ENCODE data around the gene TMEM125. TPM values are rescaled to one million over a fixed set of nuclear protein-coding genes. Genes with fewer than 3 reads are reported as not detected.

The TMEM125 gene
- total and polyA plus RNA-seq, 11 donors, result 0.11 to 0.68 (median 0.29) TPM; not detected in 5

- H3K36me3 ChIP-seq, result no peaks in the 10 kb centered on the region
- intact Hi-C loops (cut with DNase I), result no loop called here
- ATAC-seq (no peak), DNase-seq (no peak)
- no peaks in the 10 kb centered on the region for H3K27me3 ChIP-seq
- 96 to 100% (median 97%) methylated on average over 5 of the region's 5 CpGs for WGBS, 4 donors
- H3K27ac ChIP-seq, result no peak overlapping the region
- no peak overlapping the region for H3K4me3 ChIP-seq
- peaks cover 0 to 3% (median 0%) of the 10 kb centered on the region in 12 donors for H3K4me1 ChIP-seq
- TF ChIP-seq POLR2A (IDR thresholded peaks at IDR 0.05), result no peak
- TF ChIP-seq, protein P1, sequence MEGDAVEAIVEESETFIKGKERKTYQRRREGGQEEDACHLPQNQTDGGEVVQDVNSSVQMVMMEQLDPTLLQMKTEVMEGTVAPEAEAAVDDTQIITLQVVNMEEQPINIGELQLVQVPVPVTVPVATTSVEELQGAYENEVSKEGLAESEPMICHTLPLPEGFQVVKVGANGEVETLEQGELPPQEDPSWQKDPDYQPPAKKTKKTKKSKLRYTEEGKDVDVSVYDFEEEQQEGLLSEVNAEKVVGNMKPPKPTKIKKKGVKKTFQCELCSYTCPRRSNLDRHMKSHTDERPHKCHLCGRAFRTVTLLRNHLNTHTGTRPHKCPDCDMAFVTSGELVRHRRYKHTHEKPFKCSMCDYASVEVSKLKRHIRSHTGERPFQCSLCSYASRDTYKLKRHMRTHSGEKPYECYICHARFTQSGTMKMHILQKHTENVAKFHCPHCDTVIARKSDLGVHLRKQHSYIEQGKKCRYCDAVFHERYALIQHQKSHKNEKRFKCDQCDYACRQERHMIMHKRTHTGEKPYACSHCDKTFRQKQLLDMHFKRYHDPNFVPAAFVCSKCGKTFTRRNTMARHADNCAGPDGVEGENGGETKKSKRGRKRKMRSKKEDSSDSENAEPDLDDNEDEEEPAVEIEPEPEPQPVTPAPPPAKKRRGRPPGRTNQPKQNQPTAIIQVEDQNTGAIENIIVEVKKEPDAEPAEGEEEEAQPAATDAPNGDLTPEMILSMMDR (IDR thresholded peaks at IDR 0.05), result no peak
- H3K9me3 ChIP-seq, result no peaks in the 10 kb centered on the region
Measured at GRCh38 chr1:43286533-43286932, 16.8 kb downstream of the TMEM125 start.

- no peak for TF ChIP-seq POLR2A (IDR thresholded peaks at IDR 0.05)
- TF ChIP-seq, protein P1 (IDR thresholded peaks at IDR 0.05), result no peak
- H3K27ac ChIP-seq, result no peak overlapping the region
- H3K27me3 ChIP-seq, result no peaks in the 10 kb centered on the region
- H3K36me3 ChIP-seq, result no peaks in the 10 kb centered on the region
- no peaks in the 10 kb centered on the region for H3K9me3 ChIP-seq
- intact Hi-C loops (cut with DNase I), result no loop called here
- DNase-seq (peak in 1 of 5 donors; percentile 12), ATAC-seq (no peak)
- H3K4me1 ChIP-seq, result peaks cover 0 to 7% (median 0%) of the 10 kb centered on the region in 12 donors
- WGBS, 4 donors, result 90 to 93% (median 92%) methylated on average over 9 of the region's 9 CpGs
- no peak overlapping the region for H3K4me3 ChIP-seq
Measured at GRCh38 chr1:43288058-43288784, 18.4 kb downstream of the TMEM125 start.

DNA sequence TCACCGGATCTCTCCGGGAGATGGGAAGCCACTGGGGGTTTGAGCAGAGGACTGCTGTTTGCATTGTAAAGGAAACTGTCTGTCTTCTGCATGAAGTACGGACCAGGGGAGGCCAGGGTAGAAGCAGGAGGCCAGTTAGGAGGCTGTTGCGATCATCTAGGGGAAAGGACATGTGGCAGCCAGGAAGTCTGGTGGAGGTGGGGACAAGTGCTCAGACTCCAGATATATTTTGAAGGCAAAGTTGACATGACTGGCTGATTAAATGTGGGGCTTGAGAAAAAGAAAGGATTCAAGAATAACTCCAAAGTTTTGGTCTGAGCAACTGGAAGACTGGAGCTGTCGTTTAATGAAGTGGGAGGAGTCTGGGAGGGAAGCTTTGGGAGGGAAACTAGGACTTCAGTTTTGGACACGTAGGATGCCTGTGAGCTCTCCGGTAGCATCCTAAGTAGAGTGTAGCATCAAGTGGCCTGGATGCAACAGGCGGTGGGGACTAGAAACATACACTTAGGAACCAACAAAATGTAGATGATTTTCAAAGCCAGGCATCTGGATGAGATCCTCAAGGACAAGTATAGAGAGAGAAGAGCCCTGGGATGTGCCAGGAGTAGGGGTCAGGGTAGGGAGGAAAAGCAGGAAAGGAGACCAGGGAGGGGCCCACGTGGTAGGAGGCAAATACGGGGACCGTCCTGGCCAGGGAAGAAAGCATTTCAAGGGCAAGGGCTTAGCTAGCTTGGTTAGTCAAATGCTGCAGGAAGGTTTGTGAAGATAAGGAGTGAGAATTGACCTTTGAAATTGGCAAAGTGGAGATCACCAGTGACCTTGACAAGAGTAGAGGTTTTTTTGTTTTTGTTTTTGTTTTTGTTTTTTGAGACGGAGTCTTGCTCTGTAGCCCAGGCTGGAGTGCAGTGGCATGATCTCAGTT lies 19.3 kb downstream of the TMEM125 start:
- 63 to 68% (median 67%) methylated on average over 12 of the region's 12 CpGs for WGBS, 4 donors
- peak in 1 of 4 donors; percentile 28 for ATAC-seq
- TF ChIP-seq POLR2A (IDR thresholded peaks at IDR 0.05), result no peak
- TF ChIP-seq, protein P1 (IDR thresholded peaks at IDR 0.05), result no peak

GRCh38 chr1:43292216-43292615 lies 22.4 kb downstream of the TMEM125 start:
- H3K27ac ChIP-seq, result no peak overlapping the region
- H3K4me3 ChIP-seq, result no peak overlapping the region
- no peaks in the 10 kb centered on the region for H3K9me3 ChIP-seq
- no peaks in the 10 kb centered on the region for H3K36me3 ChIP-seq
- intact Hi-C loops (cut with DNase I), result loop anchor here in 1 of 10 donors (5.0 kb wide), 1 partner anchor 50 kb away; no protein-coding TSS in a partner anchor
- DNase-seq (no peak), ATAC-seq (no peak)
- TF ChIP-seq, protein P1 (IDR thresholded peaks at IDR 0.05), result no peak
- TF ChIP-seq POLR2A (IDR thresholded peaks at IDR 0.05), result no peak
- 79 to 88% (median 84%) methylated on average over 7 of the region's 7 CpGs for WGBS, 4 donors
- no peaks in the 10 kb centered on the region for H3K27me3 ChIP-seq
- H3K4me1 ChIP-seq, result peaks cover 4 to 43% (median 24%) of the 10 kb centered on the region in 12 donors

More for the DNA sequence above, 19.3 kb downstream of the TMEM125 start:
- DNase-seq, result peak in 1 of 5 donors; percentile 7
- Histone ChIP-seq H3K4me3 (no peak overlapping the region), H3K4me1 (peaks cover 0 to 15% (median 4%) of the 10 kb centered on the region in 12 donors), H3K27ac (no peak overlapping the region), H3K36me3 (no peaks in the 10 kb centered on the region), H3K9me3 (no peaks in the 10 kb centered on the region), H3K27me3 (no peaks in the 10 kb centered on the region)
- intact Hi-C loops (cut with DNase I), result no loop called here

All from heart left ventricle (tissue), 16 donors.